Measurements from ENCODE around the gene PDGFD.

PDGFD gene

DNA sequence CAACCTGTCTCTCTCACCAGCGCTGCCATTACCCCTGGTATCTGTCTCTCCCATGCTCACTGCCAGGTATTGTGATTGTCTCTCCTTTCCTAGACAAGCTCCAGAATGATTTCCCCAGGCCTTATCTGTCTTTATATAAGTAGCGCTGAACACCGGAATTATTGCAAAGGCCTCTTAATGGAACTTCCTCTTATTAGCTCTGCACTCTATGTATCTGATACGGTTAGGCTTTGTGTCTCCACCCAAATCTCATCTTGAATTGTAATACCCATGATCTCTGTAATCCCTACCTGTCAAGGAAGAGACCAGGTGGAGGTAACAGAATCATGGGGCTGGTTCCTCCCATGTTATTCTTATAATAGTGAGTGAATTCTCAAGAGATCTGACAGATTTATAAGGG lies 88.2 kb downstream of the PDGFD start:
- Histone ChIP-seq H3K27me3 (ENCODE audit: control insufficient read depth in 1 of 2, insufficient read depth in 2 of 2, low read length in 2 of 2) (no peaks in the 10 kb centered on the region), H3K27ac (ENCODE audit: low read length) (no peak overlapping the region), H3K4me1 (ENCODE audit: control insufficient read depth, insufficient read depth, low read length) (no peaks in the 10 kb centered on the region), H3K4me3 (ENCODE audit: low read length in 2 of 2) (no peak overlapping the region), H3K9ac (ENCODE audit: low read length in 2 of 2) (no peak overlapping the region), H3K36me3 (ENCODE audit: control insufficient read depth in 2 of 2, insufficient read depth in 2 of 2, low read length in 2 of 2) (no peaks in the 10 kb centered on the region), H3K9me3 (ENCODE audit: control insufficient read depth in 2 of 2, low read length in 2 of 2) (peaks cover 0 to 2% of the 10 kb centered on the region in 2 donors)

DNA sequence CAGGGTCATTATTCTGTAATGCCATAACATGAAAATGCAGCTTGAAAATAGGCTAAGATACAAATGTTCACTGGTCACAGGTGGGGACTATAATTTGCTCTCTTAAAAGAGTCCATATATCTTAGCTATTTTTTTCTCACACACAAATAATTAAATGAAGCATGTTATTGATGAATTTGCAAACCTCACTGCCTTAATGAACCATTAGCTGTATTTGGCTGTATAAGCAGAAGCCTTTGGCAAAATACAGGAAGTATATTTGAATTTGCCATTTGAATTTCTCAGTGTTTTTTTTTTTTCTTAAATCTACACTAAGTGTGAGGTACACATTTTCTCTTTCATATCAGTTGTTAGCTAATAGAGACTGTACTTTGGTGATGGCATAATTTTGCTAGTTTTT lies 88.9 kb downstream of the PDGFD start:
- Histone ChIP-seq H3K4me1 (ENCODE audit: control insufficient read depth, insufficient read depth, low read length) (no peaks in the 10 kb centered on the region), H3K36me3 (ENCODE audit: control insufficient read depth in 2 of 2, insufficient read depth in 2 of 2, low read length in 2 of 2) (no peaks in the 10 kb centered on the region), H3K27me3 (ENCODE audit: control insufficient read depth in 1 of 2, insufficient read depth in 2 of 2, low read length in 2 of 2) (no peaks in the 10 kb centered on the region), H3K9me3 (ENCODE audit: control insufficient read depth in 2 of 2, low read length in 2 of 2) (peaks cover 0 to 2% of the 10 kb centered on the region in 2 donors), H3K9ac (ENCODE audit: low read length in 2 of 2) (no peak overlapping the region), H3K4me3 (ENCODE audit: low read length in 2 of 2) (no peak overlapping the region), H3K27ac (ENCODE audit: low read length) (no peak overlapping the region)

DNA sequence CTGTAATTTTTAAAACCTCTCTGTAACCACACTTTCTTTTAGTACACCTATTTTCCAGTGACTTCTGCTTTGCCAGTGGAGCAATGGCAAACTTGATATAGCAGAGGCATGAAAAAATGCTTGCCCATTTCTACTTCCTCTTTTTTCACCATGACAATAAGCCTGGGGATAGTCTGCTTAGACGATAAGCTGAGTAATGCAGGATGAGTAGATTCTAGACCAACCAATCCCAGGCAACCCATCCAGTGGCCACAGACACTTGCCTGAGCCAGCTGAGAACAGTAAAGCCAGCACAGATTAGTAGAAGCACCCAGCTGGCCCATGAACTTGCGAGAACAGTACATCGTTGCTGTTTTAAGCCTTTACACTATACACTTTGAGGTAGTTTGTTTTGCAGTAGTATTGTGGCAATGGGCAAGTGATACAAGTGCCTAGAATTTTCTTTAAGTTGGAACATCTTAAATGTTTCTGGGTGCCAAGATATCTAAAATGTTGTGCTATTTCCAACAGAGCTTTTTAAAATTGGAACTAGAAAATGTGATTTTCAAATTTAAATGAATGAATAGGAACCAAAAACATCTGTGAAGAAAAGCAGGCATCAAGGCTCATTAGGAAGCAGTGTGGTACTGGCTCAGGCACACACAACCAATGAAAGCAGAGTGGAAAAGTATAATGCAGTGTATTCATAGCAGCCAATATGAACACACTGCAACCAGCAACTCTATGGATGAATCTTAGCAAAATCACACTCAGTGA lies 89.8 kb downstream of the PDGFD start:
- Histone ChIP-seq H3K27ac (ENCODE audit: low read length) (no peak overlapping the region), H3K36me3 (ENCODE audit: control insufficient read depth in 2 of 2, insufficient read depth in 2 of 2, low read length in 2 of 2) (no peaks in the 10 kb centered on the region), H3K27me3 (ENCODE audit: control insufficient read depth in 1 of 2, insufficient read depth in 2 of 2, low read length in 2 of 2) (no peaks in the 10 kb centered on the region), H3K9me3 (ENCODE audit: control insufficient read depth in 2 of 2, low read length in 2 of 2) (peaks cover 0 to 2% of the 10 kb centered on the region in 2 donors), H3K9ac (ENCODE audit: low read length in 2 of 2) (no peak overlapping the region), H3K4me1 (ENCODE audit: control insufficient read depth, insufficient read depth, low read length) (no peaks in the 10 kb centered on the region), H3K4me3 (ENCODE audit: low read length in 2 of 2) (no peak overlapping the region)

- H3K27me3 ChIP-seq (ENCODE audit: control insufficient read depth in 1 of 2, insufficient read depth in 2 of 2, low read length in 2 of 2), result no peaks in the 10 kb centered on the region
- no peak overlapping the region for H3K27ac ChIP-seq (ENCODE audit: low read length)
- H3K9ac ChIP-seq (ENCODE audit: low read length in 2 of 2), result no peak overlapping the region
Measured at GRCh38 chr11:104067534-104067933, 96.4 kb downstream of the PDGFD start.

DNA sequence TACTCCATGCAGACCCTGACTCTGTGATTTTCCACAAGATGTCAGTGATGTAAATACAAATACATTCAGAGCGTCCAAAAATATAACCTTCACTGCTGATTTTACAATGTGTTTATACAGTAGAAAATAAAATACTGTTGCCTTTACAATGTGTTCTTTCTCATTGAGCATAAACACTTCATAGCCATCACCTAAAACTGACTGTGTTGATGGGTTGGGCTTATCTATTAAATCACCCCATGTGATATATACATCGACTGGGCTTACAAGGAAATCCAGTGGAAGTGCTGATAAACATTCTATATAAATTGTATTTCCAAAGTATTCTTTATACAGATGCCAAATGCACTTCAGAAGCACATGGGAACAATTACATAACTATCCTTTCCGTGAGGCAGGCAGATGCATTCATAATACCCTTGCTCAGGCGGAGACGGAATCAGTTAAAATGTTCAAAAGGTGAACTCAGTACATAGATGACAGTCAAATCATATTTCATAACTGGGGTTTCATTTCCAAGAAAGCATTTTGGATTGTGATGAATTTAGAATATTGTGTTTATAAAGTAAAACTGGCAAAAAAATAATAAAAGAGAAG lies 99.8 kb downstream of the PDGFD start:
- no peaks in the 10 kb centered on the region for H3K4me1 ChIP-seq (ENCODE audit: control insufficient read depth, insufficient read depth, low read length)
- H3K27ac ChIP-seq (ENCODE audit: low read length), result no peak overlapping the region
- H3K36me3 ChIP-seq (ENCODE audit: control insufficient read depth in 2 of 2, insufficient read depth in 2 of 2, low read length in 2 of 2), result no peaks in the 10 kb centered on the region
- no peak overlapping the region for H3K9ac ChIP-seq (ENCODE audit: low read length in 2 of 2)
- no peaks in the 10 kb centered on the region for H3K27me3 ChIP-seq (ENCODE audit: control insufficient read depth in 1 of 2, insufficient read depth in 2 of 2, low read length in 2 of 2)
- no peaks in the 10 kb centered on the region for H3K9me3 ChIP-seq (ENCODE audit: control insufficient read depth in 2 of 2, low read length in 2 of 2)
- H3K4me3 ChIP-seq (ENCODE audit: low read length in 2 of 2), result no peak overlapping the region

More at GRCh38 chr11:104067534-104067933, 96.4 kb downstream of the PDGFD start:
- Histone ChIP-seq H3K36me3 (ENCODE audit: control insufficient read depth in 2 of 2, insufficient read depth in 2 of 2, low read length in 2 of 2) (no peaks in the 10 kb centered on the region), H3K4me3 (ENCODE audit: low read length in 2 of 2) (no peak overlapping the region), H3K9me3 (ENCODE audit: control insufficient read depth in 2 of 2, low read length in 2 of 2) (no peaks in the 10 kb centered on the region), H3K4me1 (ENCODE audit: control insufficient read depth, insufficient read depth, low read length) (no peaks in the 10 kb centered on the region)

- no peaks in the 10 kb centered on the region for H3K9me3 ChIP-seq (ENCODE audit: control insufficient read depth in 2 of 2, low read length in 2 of 2)
- no peaks in the 10 kb centered on the region for H3K27me3 ChIP-seq (ENCODE audit: control insufficient read depth in 1 of 2, insufficient read depth in 2 of 2, low read length in 2 of 2)
- no peaks in the 10 kb centered on the region for H3K36me3 ChIP-seq (ENCODE audit: control insufficient read depth in 2 of 2, insufficient read depth in 2 of 2, low read length in 2 of 2)
- no peak overlapping the region for H3K4me3 ChIP-seq (ENCODE audit: low read length in 2 of 2)
- H3K9ac ChIP-seq (ENCODE audit: low read length in 2 of 2), result no peak overlapping the region
- no peaks in the 10 kb centered on the region for H3K4me1 ChIP-seq (ENCODE audit: control insufficient read depth, insufficient read depth, low read length)
- no peak overlapping the region for H3K27ac ChIP-seq (ENCODE audit: low read length)
Measured at GRCh38 chr11:104061853-104062521, 102.0 kb downstream of the PDGFD start.

DNA sequence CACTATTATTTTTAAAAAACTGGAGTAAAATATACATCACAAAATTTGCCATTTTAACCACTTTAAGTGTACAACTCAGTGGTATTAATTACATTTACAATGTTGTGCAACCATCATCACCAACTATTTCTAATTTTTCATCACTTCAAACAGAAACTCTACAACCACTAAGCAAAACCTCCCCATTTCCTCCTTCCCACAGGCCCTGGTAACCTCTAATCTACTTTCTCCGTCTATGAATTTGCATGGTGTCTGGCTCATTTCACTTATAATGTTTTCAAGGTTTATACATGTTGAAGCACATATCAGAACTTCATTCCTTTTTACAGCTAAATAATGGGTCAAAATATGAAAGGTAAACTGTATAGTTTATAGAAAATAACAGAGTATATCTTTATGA lies 103.1 kb downstream of the PDGFD start:
- Histone ChIP-seq H3K9ac (ENCODE audit: low read length in 2 of 2) (no peak overlapping the region), H3K9me3 (ENCODE audit: control insufficient read depth in 2 of 2, low read length in 2 of 2) (no peaks in the 10 kb centered on the region), H3K4me1 (ENCODE audit: control insufficient read depth, insufficient read depth, low read length) (no peaks in the 10 kb centered on the region), H3K4me3 (ENCODE audit: low read length in 2 of 2) (no peak overlapping the region), H3K27me3 (ENCODE audit: control insufficient read depth in 1 of 2, insufficient read depth in 2 of 2, low read length in 2 of 2) (no peaks in the 10 kb centered on the region), H3K27ac (ENCODE audit: low read length) (no peak overlapping the region), H3K36me3 (ENCODE audit: control insufficient read depth in 2 of 2, insufficient read depth in 2 of 2, low read length in 2 of 2) (no peaks in the 10 kb centered on the region)

- Histone ChIP-seq H3K4me3 (ENCODE audit: low read length in 2 of 2) (no peak overlapping the region), H3K9me3 (ENCODE audit: control insufficient read depth in 2 of 2, low read length in 2 of 2) (no peaks in the 10 kb centered on the region), H3K4me1 (ENCODE audit: control insufficient read depth, insufficient read depth, low read length) (no peaks in the 10 kb centered on the region), H3K27ac (ENCODE audit: low read length) (no peak overlapping the region), H3K9ac (ENCODE audit: low read length in 2 of 2) (no peak overlapping the region), H3K36me3 (ENCODE audit: control insufficient read depth in 2 of 2, insufficient read depth in 2 of 2, low read length in 2 of 2) (no peaks in the 10 kb centered on the region), H3K27me3 (ENCODE audit: control insufficient read depth in 1 of 2, insufficient read depth in 2 of 2, low read length in 2 of 2) (no peaks in the 10 kb centered on the region)
Measured at GRCh38 chr11:104060004-104060794, 103.7 kb downstream of the PDGFD start.

- no peaks in the 10 kb centered on the region for H3K36me3 ChIP-seq (ENCODE audit: control insufficient read depth in 2 of 2, insufficient read depth in 2 of 2, low read length in 2 of 2)
- no peak overlapping the region for H3K9ac ChIP-seq (ENCODE audit: low read length in 2 of 2)
- H3K4me3 ChIP-seq (ENCODE audit: low read length in 2 of 2), result no peak overlapping the region
- no peaks in the 10 kb centered on the region for H3K9me3 ChIP-seq (ENCODE audit: control insufficient read depth in 2 of 2, low read length in 2 of 2)
- H3K27ac ChIP-seq (ENCODE audit: low read length), result no peak overlapping the region
- no peaks in the 10 kb centered on the region for H3K4me1 ChIP-seq (ENCODE audit: control insufficient read depth, insufficient read depth, low read length)
- H3K27me3 ChIP-seq (ENCODE audit: control insufficient read depth in 1 of 2, insufficient read depth in 2 of 2, low read length in 2 of 2), result no peaks in the 10 kb centered on the region
Measured at GRCh38 chr11:104058680-104059079, 105.3 kb downstream of the PDGFD start.

DNA sequence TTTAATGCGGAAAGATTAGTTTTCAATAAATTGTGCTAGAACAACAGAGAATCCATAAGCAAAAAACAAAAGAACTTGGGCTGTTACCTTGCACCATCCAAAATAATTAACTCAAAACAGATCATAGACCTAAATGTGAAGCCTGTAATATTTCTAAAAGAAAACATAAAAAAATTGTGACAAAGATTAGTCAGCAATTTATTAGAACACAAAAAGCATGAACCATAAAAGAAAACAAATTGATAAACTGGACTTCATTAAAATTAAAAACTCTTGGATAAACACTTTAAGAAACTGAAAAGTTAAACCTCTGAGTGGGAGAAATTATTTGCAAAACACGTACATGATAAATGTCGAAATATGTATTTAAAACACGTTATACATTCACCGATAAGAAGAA lies 106.0 kb downstream of the PDGFD start:
- Histone ChIP-seq H3K9ac (ENCODE audit: low read length in 2 of 2) (no peak overlapping the region), H3K36me3 (ENCODE audit: control insufficient read depth in 2 of 2, insufficient read depth in 2 of 2, low read length in 2 of 2) (no peaks in the 10 kb centered on the region), H3K27ac (ENCODE audit: low read length) (no peak overlapping the region), H3K4me3 (ENCODE audit: low read length in 2 of 2) (no peak overlapping the region), H3K9me3 (ENCODE audit: control insufficient read depth in 2 of 2, low read length in 2 of 2) (no peaks in the 10 kb centered on the region), H3K27me3 (ENCODE audit: control insufficient read depth in 1 of 2, insufficient read depth in 2 of 2, low read length in 2 of 2) (no peaks in the 10 kb centered on the region), H3K4me1 (ENCODE audit: control insufficient read depth, insufficient read depth, low read length) (no peaks in the 10 kb centered on the region)

Measured in stomach smooth muscle (tissue), 2 donors.